AG04450 (cell line): ENCODE data around the gene ARMC3. TPM values are rescaled to one million over a fixed set of nuclear protein-coding genes. Genes with fewer than 3 reads are reported as not detected.

Experiments
- CTCF ChIA-PET: fragments of 300-600, 350-600 bp; formaldehyde crosslinking; extraction: SDS; loops from one replicate; lab custom pipeline; 2022; ENCODE audit warnings: antibody characterized with exemption, inconsistent platforms; lab: Charles Lee
- POLR2A ChIA-PET: fragments of 350-600 bp; formaldehyde crosslinking; extraction: SDS; loops from one replicate; lab custom pipeline; 2021; ENCODE audit warnings: antibody characterized with exemption, inconsistent platforms; lab: Yijun Ruan, JAX
- DNase-seq: peaks from one replicate; pipeline ENCODE4 v3.0.0-alpha.2; 2011; ENCODE audit warnings: low read depth, low spot score
- H3K27ac ChIP-seq: one replicate; pipeline ENCODE4 v1.5.1; 2012; ENCODE audit warnings: low read depth, low read length, control low read depth
- H3K27me3 ChIP-seq: one replicate; pipeline ENCODE4 v1.6.0; 2012; ENCODE audit warnings: low read length; ENCODE audit not compliant: control insufficient read depth, insufficient read depth
- H3K4me3 ChIP-seq: 2 replicates; pipeline ENCODE4 v1.5.1; 2011; ENCODE audit warnings: mild to moderate bottlenecking, low read depth, low read length, control low read depth
- H3K9me3 ChIP-seq: 2 replicates; pipeline ENCODE4 v1.5.1; 2012; ENCODE audit warnings: low read length; ENCODE audit not compliant: control insufficient read depth, insufficient read depth
- polyA plus RNA-seq: library from polyadenylated mRNA; depleted of rRNA; stranded (reverse); fragments of >200 nt; gene quantifications from 2 replicates; pipeline ENCODE4 v1.2.3, GENCODE V29; 2011; rRNA removed
- small RNA-seq: library from RNA; depleted of rRNA; stranded (forward); fragments of <200 nt; gene quantifications from one replicate; pipeline ENCODE3, GENCODE V24; 2012; ENCODE audit warnings: low read depth; ENCODE audit not compliant: insufficient read length
- TF ChIP-seq, protein P1 (sequence below): IDR thresholded peaks from 2 replicates; pipeline ENCODE4 v1.5.1; 2011; ENCODE audit warnings: low read depth, low read length, control low read depth, inconsistent platforms

ARMC3 gene
- polyA plus RNA-seq, 1 experiment = not detected

DNA sequence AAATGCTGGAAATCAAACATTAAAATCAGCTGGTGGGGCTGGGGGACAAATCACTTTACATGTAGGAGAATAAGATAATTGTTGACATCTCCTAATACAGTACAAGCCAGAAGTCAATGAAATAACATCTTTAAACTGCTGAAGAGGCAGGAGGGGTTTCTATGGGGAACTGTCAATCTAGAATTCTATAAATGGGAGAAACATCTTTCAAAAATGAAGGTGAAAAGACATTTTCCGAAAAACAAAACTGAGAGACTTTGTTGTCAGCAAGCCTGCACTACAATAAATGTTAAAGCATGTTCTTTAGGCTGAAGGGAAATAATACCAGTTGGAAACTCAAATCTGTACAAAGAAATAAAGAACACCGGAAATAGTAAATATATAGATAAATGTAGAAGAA is 150.3 kb downstream of the ARMC3 start:
- Histone ChIP-seq H3K4me3 (no peak overlapping the region), H3K27ac (no peak overlapping the region), H3K9me3 (no peaks in the 10 kb centered on the region), H3K27me3 (no peaks in the 10 kb centered on the region)
- TF ChIP-seq, protein P1, sequence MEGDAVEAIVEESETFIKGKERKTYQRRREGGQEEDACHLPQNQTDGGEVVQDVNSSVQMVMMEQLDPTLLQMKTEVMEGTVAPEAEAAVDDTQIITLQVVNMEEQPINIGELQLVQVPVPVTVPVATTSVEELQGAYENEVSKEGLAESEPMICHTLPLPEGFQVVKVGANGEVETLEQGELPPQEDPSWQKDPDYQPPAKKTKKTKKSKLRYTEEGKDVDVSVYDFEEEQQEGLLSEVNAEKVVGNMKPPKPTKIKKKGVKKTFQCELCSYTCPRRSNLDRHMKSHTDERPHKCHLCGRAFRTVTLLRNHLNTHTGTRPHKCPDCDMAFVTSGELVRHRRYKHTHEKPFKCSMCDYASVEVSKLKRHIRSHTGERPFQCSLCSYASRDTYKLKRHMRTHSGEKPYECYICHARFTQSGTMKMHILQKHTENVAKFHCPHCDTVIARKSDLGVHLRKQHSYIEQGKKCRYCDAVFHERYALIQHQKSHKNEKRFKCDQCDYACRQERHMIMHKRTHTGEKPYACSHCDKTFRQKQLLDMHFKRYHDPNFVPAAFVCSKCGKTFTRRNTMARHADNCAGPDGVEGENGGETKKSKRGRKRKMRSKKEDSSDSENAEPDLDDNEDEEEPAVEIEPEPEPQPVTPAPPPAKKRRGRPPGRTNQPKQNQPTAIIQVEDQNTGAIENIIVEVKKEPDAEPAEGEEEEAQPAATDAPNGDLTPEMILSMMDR = no peak
- DNase-seq = no peak
- ChIA-PET CTCF (no interaction called here), POLR2A (no interaction called here)

DNA sequence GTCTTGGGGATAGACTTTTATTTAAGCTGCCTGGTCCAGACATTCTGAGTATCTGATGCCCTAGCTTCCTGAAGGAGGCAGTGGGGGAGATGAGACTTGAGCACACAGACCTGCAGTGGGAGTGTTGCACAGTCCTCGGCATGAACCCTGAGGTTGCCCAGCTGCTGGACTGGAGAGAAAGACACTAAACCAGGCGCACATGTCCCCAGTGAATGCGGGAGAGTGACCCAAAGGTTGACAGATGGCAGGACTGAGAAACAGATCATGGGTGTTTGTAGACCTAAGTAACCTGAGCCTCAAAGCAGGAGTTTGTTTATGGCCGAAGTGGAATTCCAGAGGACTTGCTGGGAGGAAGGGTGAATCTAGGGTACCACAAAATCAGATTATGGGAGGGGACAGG is 151.8 kb downstream of the ARMC3 start:
- POLR2A ChIA-PET = no interaction called here
- H3K4me3 ChIP-seq = no peak overlapping the region
- DNase-seq = no peak
- TF ChIP-seq, protein P1 = no peak
- H3K9me3 ChIP-seq = no peaks in the 10 kb centered on the region
- CTCF ChIA-PET = no interaction called here
- H3K27ac ChIP-seq = no peak overlapping the region
- H3K27me3 ChIP-seq = peaks cover 3% of the 10 kb centered on the region

DNA sequence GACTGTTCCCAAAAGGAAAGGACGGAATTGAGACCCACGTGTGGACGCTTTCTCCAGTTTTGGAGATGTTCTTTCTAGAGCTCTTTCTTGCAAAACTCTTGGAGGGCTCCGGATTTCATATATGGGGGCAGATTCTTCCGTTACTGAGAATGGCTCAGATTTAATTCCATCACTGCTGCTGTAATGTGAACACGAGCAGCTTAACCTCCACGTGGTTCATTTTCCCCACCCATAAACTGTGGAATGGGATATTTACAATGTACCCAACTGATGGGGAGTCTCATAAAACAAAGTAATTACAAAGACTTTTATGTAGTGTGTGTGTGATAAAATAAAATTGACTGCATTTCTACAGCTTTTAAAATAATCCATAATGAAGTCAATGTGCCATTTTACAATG is 152.4 kb downstream of the ARMC3 start:
- no peak overlapping the region for H3K27ac ChIP-seq
- H3K4me3 ChIP-seq = no peak overlapping the region
- H3K9me3 ChIP-seq = no peaks in the 10 kb centered on the region
- peaks cover 3% of the 10 kb centered on the region for H3K27me3 ChIP-seq
- CTCF ChIA-PET = interaction anchor here (0.6 to 1.4 kb wide), 4 partner anchors 9 to 140 kb away, joined by 3 to 5 read pairs (median 4); no protein-coding TSS in a partner anchor
- DNase-seq = no peak
- TF ChIP-seq, protein P1 = no peak
- POLR2A ChIA-PET = no interaction called here

DNA sequence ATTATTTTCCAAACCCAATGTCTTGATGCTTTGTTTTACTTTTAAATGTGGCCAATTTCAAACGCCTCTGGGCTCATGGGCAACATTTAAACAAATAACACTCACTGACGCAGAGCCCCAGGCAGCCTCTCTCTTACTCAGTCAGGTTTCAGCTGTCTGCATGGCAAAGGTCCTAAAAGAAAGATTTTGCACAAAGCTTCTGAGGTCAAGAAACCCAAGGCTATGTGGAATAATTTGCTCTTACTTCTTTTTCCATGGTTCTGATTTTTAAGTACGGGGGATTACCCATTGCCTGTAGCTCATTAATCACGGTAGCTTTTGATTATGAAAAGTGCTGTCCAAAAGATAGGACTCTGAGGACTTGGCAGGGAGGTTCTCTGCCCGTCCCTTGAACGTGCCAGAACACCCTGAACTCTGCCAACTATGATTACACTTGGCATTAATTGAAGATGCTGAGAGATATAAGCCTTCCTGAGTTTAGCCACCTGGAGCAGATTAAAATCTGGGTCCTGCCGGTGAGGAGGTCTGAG is 153.4 kb downstream of the ARMC3 start:
- peaks cover 3% of the 10 kb centered on the region for H3K27me3 ChIP-seq
- H3K27ac ChIP-seq = no peak overlapping the region
- POLR2A ChIA-PET = no interaction called here
- no peaks in the 10 kb centered on the region for H3K9me3 ChIP-seq
- CTCF ChIA-PET = interaction anchor here (1.1 to 1.4 kb wide), 2 partner anchors 10 to 12 kb away, joined by 4 to 5 read pairs; no protein-coding TSS in a partner anchor
- DNase-seq = no peak
- H3K4me3 ChIP-seq = no peak overlapping the region
- TF ChIP-seq, protein P1 = no peak

DNA sequence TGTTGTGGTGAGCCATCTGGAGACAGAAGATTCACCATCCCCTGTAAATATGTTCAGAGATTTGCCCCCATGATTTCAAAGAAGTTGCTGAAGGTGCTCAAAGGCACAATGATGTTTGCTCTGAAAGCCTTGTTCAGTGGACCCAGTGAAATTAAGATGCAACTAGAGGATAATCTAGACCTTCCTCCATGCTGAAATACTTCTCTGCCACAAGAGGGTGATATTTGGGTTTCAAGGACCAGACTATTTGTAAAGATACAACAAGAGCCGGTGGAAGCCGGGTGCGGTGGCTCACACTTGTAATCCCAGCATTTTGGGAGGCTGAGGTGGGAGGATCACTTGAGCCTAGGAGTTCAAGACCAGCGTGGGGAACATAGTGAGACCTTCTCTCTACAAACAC is 154.0 kb downstream of the ARMC3 start:
- H3K27me3 ChIP-seq = peaks cover 3% of the 10 kb centered on the region
- DNase-seq = no peak
- CTCF ChIA-PET = interaction anchor here (0.5 kb wide), 1 partner anchor 10 kb away, joined by 3 read pairs; no protein-coding TSS in a partner anchor
- no peak overlapping the region for H3K4me3 ChIP-seq
- no peaks in the 10 kb centered on the region for H3K9me3 ChIP-seq
- POLR2A ChIA-PET = no interaction called here
- H3K27ac ChIP-seq = no peak overlapping the region
- TF ChIP-seq, protein P1 = peak; percentile 29

Small RNA genes lying within 50 kb of the gene (small RNA-seq; reads per million reads assigned to genes)
- gene RNA5SP304 = 1.1 reads per million

Other genes starting within 250 kb of the ARMC3 start
- 21.5 and 24.1 TPM in 2 replicates for gene PIP4K2A, start 213.5 kb upstream of the ARMC3 start, polyA plus RNA-seq
- gene MSRB2, start 167.5 kb downstream of the ARMC3 start, polyA plus RNA-seq = 56.5 and 63.0 TPM in 2 replicates